SKM-1 (cell line): ENCODE measurements around the gene JAG1.
"Not testable (repeated sequence)": the region's sequence is repeated elsewhere in the genome, so short reads cannot be mapped to it uniquely, and the experiment has no call there.

Experiments used
- DNase-seq: peaks from one replicate; lab custom pipeline; 2025; ENCODE audit not compliant: unreplicated experiment; lab: John Stamatoyannopoulos, UW

JAG1 gene

GRCh38 chr20:10613911-10614310, 59.9 kb downstream of the JAG1 start:
- no peak for DNase-seq

- DNase-seq: not testable (repeated sequence)
Observed at GRCh38 chr20:10613426-10613825, 60.4 kb downstream of the JAG1 start.

- DNase-seq: no peak
Observed at GRCh38 chr20:10611357-10611756, 62.4 kb downstream of the JAG1 start.

GRCh38 chr20:10610251-10610650, 63.5 kb downstream of the JAG1 start:
- DNase-seq: no peak

- DNase-seq: no peak
Observed at GRCh38 chr20:10609770-10610169, 64.0 kb downstream of the JAG1 start.

GRCh38 chr20:10609276-10609675, 64.5 kb downstream of the JAG1 start:
- DNase-seq: no peak

GRCh38 chr20:10605547-10606195, 68.1 kb downstream of the JAG1 start:
- DNase-seq: no peak

GRCh38 chr20:10604865-10605440, 68.8 kb downstream of the JAG1 start:
- DNase-seq: no peak

- no peak for DNase-seq
Observed at GRCh38 chr20:10603971-10604864, 69.6 kb downstream of the JAG1 start.

- DNase-seq: no peak
Observed at GRCh38 chr20:10603378-10603777, 70.4 kb downstream of the JAG1 start.

- no peak for DNase-seq
Observed at GRCh38 chr20:10602221-10602871, 71.5 kb downstream of the JAG1 start.

GRCh38 chr20:10597637-10598036, 76.2 kb downstream of the JAG1 start:
- no peak for DNase-seq

- no peak for DNase-seq
Observed at GRCh38 chr20:10596710-10597121, 77.1 kb downstream of the JAG1 start.

- no peak for DNase-seq
Observed at GRCh38 chr20:10595985-10596384, 77.8 kb downstream of the JAG1 start.

- no peak for DNase-seq
Observed at GRCh38 chr20:10595266-10595665, 78.5 kb downstream of the JAG1 start.

- no peak for DNase-seq
Observed at GRCh38 chr20:10594296-10594868, 79.4 kb downstream of the JAG1 start.

GRCh38 chr20:10591946-10592521, 81.8 kb downstream of the JAG1 start:
- no peak for DNase-seq

GRCh38 chr20:10590950-10591671, 82.7 kb downstream of the JAG1 start:
- DNase-seq: no peak

GRCh38 chr20:10590446-10590845, 83.4 kb downstream of the JAG1 start:
- not testable (repeated sequence) for DNase-seq
